Hepatocyte (in vitro differentiated cells): Measurements from ENCODE around the gene FGF13.

Experiments used
- EZH2 ChIP-seq: fragments of 200-600 bp; sonication (generic); IDR thresholded peaks from 2 replicates; pipeline ENCODE4 v1.6.1; 2016; ENCODE audit warnings: antibody characterized with exemption, mild to moderate bottlenecking, borderline replicate concordance
- TF ChIP-seq, protein P1 (sequence below): fragments of 200-600 bp; sonication (generic); IDR thresholded peaks from 2 replicates; pipeline ENCODE4 v1.5.1; 2016; ENCODE audit warnings: antibody characterized with exemption, mild to moderate bottlenecking; ENCODE audit not compliant: poor library complexity

DNA sequence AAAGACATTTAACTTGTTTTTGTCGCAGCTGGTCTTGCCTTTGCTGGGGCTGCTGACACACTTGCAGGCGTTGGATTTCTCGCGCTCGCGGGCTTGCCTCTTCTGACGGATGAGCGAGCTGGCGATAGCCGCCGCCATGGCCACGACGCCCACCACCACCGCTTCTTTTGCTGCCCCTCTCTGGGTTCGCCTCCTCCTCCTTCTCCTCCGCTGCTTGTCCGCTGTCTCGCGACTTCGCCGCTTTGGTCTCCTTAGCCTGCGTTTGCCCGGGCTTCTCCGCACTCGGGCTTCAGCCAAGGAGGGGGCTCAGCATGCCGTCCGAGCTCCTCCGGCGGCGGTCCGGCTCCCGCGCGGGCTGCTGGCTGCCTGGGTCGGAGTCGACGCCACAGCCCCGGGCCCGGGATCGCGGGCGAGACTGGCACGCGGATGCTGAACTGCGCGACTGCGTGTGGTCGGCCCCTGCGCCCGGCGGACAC, 613 bp downstream of the FGF13 start:
- TF ChIP-seq, protein P1, sequence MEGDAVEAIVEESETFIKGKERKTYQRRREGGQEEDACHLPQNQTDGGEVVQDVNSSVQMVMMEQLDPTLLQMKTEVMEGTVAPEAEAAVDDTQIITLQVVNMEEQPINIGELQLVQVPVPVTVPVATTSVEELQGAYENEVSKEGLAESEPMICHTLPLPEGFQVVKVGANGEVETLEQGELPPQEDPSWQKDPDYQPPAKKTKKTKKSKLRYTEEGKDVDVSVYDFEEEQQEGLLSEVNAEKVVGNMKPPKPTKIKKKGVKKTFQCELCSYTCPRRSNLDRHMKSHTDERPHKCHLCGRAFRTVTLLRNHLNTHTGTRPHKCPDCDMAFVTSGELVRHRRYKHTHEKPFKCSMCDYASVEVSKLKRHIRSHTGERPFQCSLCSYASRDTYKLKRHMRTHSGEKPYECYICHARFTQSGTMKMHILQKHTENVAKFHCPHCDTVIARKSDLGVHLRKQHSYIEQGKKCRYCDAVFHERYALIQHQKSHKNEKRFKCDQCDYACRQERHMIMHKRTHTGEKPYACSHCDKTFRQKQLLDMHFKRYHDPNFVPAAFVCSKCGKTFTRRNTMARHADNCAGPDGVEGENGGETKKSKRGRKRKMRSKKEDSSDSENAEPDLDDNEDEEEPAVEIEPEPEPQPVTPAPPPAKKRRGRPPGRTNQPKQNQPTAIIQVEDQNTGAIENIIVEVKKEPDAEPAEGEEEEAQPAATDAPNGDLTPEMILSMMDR = no peak
- peak; percentile 21 for TF ChIP-seq EZH2
